GM12892 (cell line): Measurements from ENCODE around the gene STOX1.

Experiments
- POLR2A ChIP-seq: IDR thresholded peaks from 2 replicates; pipeline ENCODE4 v1.6.1; 2011; ENCODE audit warnings: low read depth, low read length, control low read depth
- POLR2AphosphoS5 ChIP-seq: IDR thresholded peaks from 2 replicates; pipeline ENCODE4 v1.6.1; 2011; ENCODE audit warnings: low read depth, low read length, control low read depth

DNA sequence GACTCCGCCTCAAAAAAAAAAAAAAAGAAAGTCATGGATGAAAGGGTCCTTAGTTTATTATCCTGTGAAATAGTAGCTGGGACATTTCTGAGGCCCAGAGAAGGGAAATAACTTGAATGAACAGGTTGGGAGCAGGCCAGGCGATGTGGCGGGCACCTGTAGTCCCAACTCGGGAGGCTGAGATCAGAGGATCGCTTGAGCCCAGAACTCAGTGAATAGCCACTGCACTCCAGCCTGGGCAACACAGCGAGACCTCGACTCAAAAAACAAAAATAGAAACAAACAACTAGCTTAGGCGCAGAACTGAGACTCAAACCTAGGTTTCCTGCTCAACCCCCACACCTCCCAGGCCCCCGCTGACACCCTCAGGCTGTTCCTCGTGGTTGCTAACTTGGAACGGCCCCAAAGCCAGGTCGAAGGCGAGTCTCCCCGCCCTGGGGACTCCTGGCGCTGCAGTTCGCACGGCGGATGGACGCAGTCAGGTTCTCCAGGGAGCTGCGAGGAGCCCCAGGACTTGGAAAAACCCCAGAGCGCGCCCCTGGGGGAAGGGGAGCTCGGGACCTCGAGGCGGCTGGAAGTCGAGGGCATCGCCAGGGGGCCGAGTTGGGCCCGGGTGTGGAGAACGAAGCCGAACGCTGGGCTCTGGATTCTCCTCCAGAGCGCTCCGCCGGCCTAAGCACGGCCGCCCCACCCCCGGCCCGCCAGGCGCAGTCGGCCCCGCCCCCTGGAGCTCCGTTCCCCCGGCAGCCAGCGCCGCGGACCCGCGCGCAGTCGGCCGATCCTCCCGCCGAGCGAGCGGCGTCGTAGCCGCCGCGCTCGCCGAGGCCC lies at the start of gene STOX1:
- TF ChIP-seq POLR2AphosphoS5 (no peak), POLR2A (no peak)
